ENCODE measurements around the gene ZNF853. TPM values are rescaled to one million over a fixed set of nuclear protein-coding genes. Genes with fewer than 3 reads are reported as not detected.

Gene ZNF853
- total RNA-seq (ENCODE audit: low replicate concordance): 0.54 and 1.6 TPM in 2 replicates

GRCh38 chr7:6614953-6615722, at the start of gene ZNF853:
TSS of gene ZNF853 (plus strand) at chr7:6615610. CDS start at chr7:6616175, 565 bp downstream.
- peak within 1 kb of the TSS; percentile 38 for H3K4me3 ChIP-seq (ENCODE audit: low read depth, low read length)
- no peak for TF ChIP-seq CTCF (IDR thresholded peaks at IDR 0.05; ENCODE audit: insufficient read depth, low read length)
- no peak for DNase-seq (ENCODE audit: low read depth)

GRCh38 chr7:6565655-6566054, 49.8 kb upstream of the ZNF853 start:
- TF ChIP-seq CTCF (IDR thresholded peaks at IDR 0.05; ENCODE audit: insufficient read depth, low read length): no peak
- DNase-seq (ENCODE audit: low read depth): no peak
- no peak overlapping the region for H3K4me3 ChIP-seq (ENCODE audit: low read depth, low read length)

- TF ChIP-seq CTCF (IDR thresholded peaks at IDR 0.05; ENCODE audit: insufficient read depth, low read length): no peak
- no peak for DNase-seq (ENCODE audit: low read depth)
- no peak overlapping the region for H3K4me3 ChIP-seq (ENCODE audit: low read depth, low read length)
These were observed 47.5 kb upstream of the ZNF853 start for GRCh38 chr7:6567886-6568285.

- H3K4me3 ChIP-seq (ENCODE audit: low read depth, low read length): no peak overlapping the region
- TF ChIP-seq CTCF (IDR thresholded peaks at IDR 0.05; ENCODE audit: insufficient read depth, low read length): no peak
- DNase-seq (ENCODE audit: low read depth): peak; percentile 17
These were observed 44.1 kb upstream of the ZNF853 start for GRCh38 chr7:6571160-6571779.

GRCh38 chr7:6575281-6576023, 40.0 kb upstream of the ZNF853 start:
- no peak for TF ChIP-seq CTCF (IDR thresholded peaks at IDR 0.05; ENCODE audit: insufficient read depth, low read length)
- DNase-seq (ENCODE audit: low read depth): no peak
- no peak overlapping the region for H3K4me3 ChIP-seq (ENCODE audit: low read depth, low read length)

- peak overlapping the region; percentile 67 for H3K4me3 ChIP-seq (ENCODE audit: low read depth, low read length)
- DNase-seq (ENCODE audit: low read depth): no peak
- TF ChIP-seq CTCF (IDR thresholded peaks at IDR 0.05; ENCODE audit: insufficient read depth, low read length): no peak
These were observed 39.2 kb upstream of the ZNF853 start for GRCh38 chr7:6576024-6576866.

GRCh38 chr7:6576867-6577368, 38.5 kb upstream of the ZNF853 start:
- DNase-seq (ENCODE audit: low read depth): peak; percentile 15
- H3K4me3 ChIP-seq (ENCODE audit: low read depth, low read length): peak overlapping the region; percentile 73
